Measurements from ENCODE around the gene INF2. TPM values are rescaled to one million over a fixed set of nuclear protein-coding genes. Genes with fewer than 3 reads are reported as not detected.

Gene INF2
- total RNA-seq, 2 experiments from 2014 or later: 66.7 to 71.5 TPM

DNA sequence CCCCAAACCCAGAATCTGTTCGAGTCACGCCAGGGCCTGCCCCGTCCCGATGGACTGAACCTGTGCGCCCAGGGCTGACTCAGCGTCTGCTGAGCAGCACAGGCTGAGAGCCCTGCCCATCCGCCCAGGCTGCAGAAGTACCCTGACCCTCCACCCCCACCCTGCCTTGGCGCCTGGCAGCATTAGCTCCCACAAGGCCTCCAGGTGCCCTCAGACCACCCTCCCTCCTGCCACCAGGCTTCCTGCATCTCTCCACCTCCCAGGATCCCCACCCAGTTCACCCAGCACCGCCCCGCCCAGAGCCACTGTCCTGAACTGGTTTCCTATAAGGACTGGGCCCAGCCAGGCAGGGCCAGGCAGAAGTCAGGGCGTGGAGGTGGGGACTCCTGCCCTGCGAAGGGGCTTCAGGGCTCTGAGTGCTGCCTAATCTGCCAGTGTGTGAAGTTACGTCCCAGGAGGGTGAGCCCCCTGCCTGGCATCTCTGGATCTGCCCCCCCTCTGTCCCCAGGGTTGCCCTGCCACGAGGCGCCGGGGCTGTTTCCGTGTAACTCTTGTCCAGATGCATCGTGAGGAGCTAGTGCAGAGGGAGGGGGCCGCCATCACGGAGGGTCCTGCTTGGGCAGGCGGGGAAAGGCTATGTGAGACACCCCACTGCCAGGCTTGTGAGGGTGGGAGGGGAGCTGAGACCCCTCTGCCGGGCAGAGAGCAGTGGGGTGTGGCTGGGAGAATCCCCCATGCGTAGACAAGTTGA lies 43.7 kb downstream of the INF2 start:
- Mint-ChIP-seq H3K27ac (no peak overlapping the region), H3K4me1 (ENCODE audit: low read depth) (no peaks in the 10 kb centered on the region), H3K4me3 (no peak overlapping the region), H3K9me3 (no peaks in the 10 kb centered on the region), H3K36me3 (no peaks in the 10 kb centered on the region), H3K27me3 (no peaks in the 10 kb centered on the region)
- CTCF ChIA-PET: interaction anchor here (1.1 kb wide), 1 partner anchor 10 kb away, joined by 3 read pairs; the partner anchor contains the start of gene ADSS1
- POLR2A ChIA-PET: no interaction called here
- intact Hi-C loops (cut with micrococcal nuclease): no loop called here
- DNase-seq: no peak

DNA sequence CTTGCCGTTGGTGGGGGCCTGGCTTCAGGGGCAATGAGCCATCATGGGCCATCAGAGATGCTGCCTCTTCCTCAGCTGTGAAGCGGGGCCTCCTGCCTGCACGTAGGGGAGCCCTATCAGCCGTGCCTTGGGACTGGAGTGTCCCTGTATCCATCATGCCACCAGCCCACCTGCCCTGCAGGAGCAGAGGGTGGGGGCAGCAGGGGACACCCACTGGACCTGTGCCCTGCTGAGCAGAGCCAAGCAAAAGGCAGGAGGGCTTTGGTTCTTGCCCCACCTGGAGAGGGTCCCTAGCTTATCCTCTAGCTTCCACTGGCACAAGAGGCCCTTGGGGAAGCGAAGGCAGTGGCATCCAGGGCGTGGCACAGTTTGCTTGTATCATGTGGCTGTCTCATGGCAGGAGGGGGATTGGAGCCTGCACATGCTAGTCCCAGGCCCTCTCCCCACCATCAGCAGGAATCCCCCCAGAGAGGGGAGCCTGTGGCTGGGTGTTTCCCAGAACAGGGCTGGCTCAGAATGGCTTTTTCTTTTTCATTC lies 44.7 kb downstream of the INF2 start:
- Mint-ChIP-seq H3K4me1 (ENCODE audit: low read depth) (no peaks in the 10 kb centered on the region), H3K9me3 (no peaks in the 10 kb centered on the region), H3K27me3 (no peaks in the 10 kb centered on the region), H3K4me3 (no peak overlapping the region), H3K27ac (no peak overlapping the region), H3K36me3 (no peaks in the 10 kb centered on the region)
- ChIA-PET POLR2A (no interaction called here), CTCF (interaction anchor here (1.1 kb wide), 1 partner anchor 11 kb away, joined by 3 read pairs; the partner anchor contains the start of gene ADSS1)
- DNase-seq: no peak
- intact Hi-C loops (cut with micrococcal nuclease): no loop called here

DNA sequence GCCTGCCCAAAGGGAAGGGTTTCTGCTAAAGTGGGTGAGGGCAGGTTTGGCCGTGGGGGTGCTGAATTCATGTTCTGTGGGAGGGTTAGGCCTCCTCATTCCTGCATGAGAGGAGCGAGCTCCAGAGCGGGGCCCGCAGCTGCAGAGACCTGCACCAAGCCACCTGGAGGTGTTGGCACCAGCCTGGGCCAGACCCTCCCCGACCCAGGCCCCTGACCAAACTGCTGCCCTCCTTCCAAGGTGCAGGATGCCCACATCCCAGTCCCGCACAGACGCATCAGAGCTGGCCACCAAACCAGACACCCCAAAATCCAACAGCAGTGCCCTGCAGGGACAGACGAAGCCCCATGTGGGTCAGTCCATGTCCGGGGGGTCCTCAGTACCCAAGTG lies 45.2 kb downstream of the INF2 start:
- Mint-ChIP-seq H3K4me1 (ENCODE audit: low read depth) (no peaks in the 10 kb centered on the region), H3K4me3 (no peak overlapping the region), H3K27ac (no peak overlapping the region), H3K9me3 (no peaks in the 10 kb centered on the region), H3K36me3 (no peaks in the 10 kb centered on the region), H3K27me3 (no peaks in the 10 kb centered on the region)
- DNase-seq: no peak
- CTCF ChIA-PET: interaction anchor here (1.1 kb wide), 1 partner anchor 11 kb away, joined by 3 read pairs; the partner anchor contains the start of gene ADSS1
- POLR2A ChIA-PET: no interaction called here
- intact Hi-C loops (cut with micrococcal nuclease): no loop called here

DNA sequence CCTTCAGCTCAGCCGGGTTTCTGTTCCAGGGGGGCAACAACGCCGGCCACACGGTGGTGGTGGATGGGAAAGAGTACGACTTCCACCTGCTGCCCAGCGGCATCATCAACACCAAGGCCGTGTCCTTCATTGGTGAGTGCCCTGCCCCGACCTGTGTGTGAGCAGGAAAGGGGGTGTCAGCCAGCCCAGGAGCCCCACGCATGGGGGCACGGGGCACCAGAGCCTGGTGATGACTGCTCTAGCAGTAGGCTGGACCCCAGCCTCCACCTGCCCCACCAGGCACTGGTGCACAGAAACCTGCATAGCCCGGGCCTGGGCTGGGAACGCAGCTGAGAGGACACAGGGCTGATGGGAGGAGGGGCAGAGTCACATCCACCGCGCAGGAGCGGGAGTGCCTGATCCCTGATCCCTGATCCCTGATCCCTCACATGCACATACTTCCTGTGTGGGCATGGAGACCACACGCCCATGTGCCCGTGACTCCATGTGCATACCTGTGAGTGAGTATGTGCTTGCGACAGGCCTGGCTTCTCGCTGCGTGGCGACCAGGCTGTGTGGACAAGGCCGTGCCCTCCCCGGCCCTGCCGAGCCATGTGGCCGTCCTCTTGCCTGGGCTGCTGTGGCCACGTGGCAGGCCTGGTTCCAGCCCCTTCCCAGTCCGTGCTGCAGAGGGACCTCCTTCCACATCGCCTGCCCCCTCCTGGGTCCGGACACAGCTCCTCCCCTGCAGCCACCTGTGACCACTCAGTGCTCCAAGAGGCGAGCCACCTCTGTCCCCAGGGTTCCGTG lies 45.8 kb downstream of the INF2 start:
- Mint-ChIP-seq H3K27ac (no peak overlapping the region), H3K36me3 (no peaks in the 10 kb centered on the region), H3K4me1 (ENCODE audit: low read depth) (no peaks in the 10 kb centered on the region), H3K4me3 (no peak overlapping the region), H3K9me3 (no peaks in the 10 kb centered on the region), H3K27me3 (no peaks in the 10 kb centered on the region)
- POLR2A ChIA-PET: no interaction called here
- intact Hi-C loops (cut with micrococcal nuclease): no loop called here
- no peak for DNase-seq
- CTCF ChIA-PET: no interaction called here

DNA sequence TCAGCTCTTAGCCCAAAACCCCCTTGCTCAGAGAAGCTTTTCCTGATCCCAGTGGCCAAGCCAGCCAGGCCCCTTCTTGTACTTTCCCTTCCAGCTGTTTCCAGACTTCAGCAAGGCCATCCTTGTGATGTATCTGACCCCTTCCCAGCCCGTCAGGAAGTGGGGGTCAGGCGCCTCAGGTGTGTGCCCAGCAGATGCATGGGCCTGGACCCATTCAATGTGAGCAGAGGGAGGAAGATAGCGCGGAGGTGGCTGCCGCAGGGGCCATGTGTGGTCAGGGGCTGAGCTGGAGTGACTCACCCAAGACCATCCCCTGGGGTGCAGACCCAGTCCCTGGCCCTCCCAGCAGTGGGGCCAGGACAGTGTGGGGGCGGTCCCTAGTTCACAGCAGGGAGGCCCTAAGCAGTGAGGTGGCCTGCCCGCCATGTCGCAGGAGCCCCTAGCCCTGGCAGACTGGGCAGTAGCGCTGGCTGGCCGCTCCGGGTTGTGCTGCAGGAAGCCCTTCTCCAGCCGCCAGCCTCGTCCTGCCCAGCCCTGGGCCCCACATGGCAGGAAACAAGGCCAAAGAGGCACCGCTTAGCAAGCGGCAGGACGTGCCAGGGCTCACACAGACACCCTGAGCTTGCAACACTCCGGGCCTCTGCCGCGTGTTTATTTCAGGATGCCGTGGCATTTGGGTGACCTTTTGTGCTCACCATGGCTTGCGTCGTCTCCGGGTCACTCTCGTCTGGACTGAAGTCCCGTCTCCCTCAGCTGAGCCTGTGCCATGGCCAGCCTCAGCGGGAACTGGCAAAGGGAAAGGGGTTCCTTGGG lies 46.6 kb downstream of the INF2 start:
- intact Hi-C loops (cut with micrococcal nuclease): no loop called here
- H3K27ac Mint-ChIP-seq: no peak overlapping the region
- H3K4me3 Mint-ChIP-seq: no peak overlapping the region
- H3K36me3 Mint-ChIP-seq: no peaks in the 10 kb centered on the region
- DNase-seq: no peak
- POLR2A ChIA-PET: no interaction called here
- no peaks in the 10 kb centered on the region for H3K27me3 Mint-ChIP-seq
- CTCF ChIA-PET: no interaction called here
- H3K9me3 Mint-ChIP-seq: no peaks in the 10 kb centered on the region
- H3K4me1 Mint-ChIP-seq (ENCODE audit: low read depth): no peaks in the 10 kb centered on the region

DNA sequence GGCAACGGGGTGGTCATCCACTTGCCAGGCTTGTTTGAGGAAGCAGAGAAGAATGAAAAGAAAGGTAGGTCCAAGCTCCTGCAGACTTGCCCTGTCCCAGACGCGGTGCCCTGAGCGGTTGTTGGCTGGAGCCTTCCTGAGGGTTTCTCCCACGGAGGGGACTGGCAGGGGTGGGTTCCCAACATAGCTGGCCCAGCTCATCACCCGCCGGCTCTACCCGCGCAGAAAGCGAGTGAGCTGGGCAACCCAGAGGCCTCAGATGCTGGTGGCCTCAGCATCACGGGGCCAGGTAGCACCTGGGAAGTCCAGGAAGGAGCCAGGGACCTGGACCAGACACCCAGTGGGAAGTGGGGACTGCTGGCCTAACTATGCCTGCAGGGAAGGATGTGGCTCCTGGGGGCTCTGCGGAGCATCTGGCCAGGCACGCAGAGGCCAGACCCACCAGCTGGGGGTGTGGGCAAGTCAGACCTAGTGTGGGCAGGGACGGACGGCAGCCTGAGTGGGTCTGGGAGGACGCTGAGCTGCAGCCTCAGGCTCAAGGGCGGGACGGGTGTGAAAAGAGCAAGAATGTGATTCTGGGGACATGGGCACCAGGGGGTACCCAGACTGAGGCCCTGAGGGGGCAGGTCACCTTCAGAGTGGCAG lies 49.1 kb downstream of the INF2 start:
- H3K27ac Mint-ChIP-seq: no peak overlapping the region
- H3K4me1 Mint-ChIP-seq (ENCODE audit: low read depth): no peaks in the 10 kb centered on the region
- no peak overlapping the region for H3K4me3 Mint-ChIP-seq
- no peaks in the 10 kb centered on the region for H3K9me3 Mint-ChIP-seq
- POLR2A ChIA-PET: no interaction called here
- H3K36me3 Mint-ChIP-seq: no peaks in the 10 kb centered on the region
- CTCF ChIA-PET: interaction anchor here (1.0 kb wide), 1 partner anchor 87 kb away, joined by 3 read pairs; no protein-coding TSS in a partner anchor
- intact Hi-C loops (cut with micrococcal nuclease): no loop called here
- no peaks in the 10 kb centered on the region for H3K27me3 Mint-ChIP-seq
- DNase-seq: no peak

DNA sequence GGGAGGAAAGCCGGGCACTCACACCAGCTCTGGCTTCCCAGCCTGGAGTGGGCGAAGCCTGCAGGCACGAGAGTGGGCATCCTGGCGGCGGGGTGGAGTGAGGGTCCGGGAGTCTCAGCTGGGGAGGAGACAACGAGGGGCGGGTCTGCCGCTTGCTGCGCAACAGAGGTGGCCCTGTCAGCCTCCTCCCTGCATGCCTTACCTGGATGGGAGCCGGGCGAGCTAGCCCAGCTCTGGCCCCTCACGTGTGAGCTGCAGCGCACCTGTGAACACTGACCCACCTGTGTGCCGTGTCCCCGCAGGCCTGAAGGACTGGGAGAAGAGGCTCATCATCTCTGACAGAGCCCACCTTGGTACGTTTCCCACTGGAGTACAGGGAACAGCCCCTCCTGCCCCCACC lies 49.6 kb downstream of the INF2 start:
- Mint-ChIP-seq H3K36me3 (no peaks in the 10 kb centered on the region), H3K4me3 (no peak overlapping the region), H3K27me3 (no peaks in the 10 kb centered on the region), H3K4me1 (ENCODE audit: low read depth) (no peaks in the 10 kb centered on the region), H3K27ac (no peak overlapping the region), H3K9me3 (no peaks in the 10 kb centered on the region)
- POLR2A ChIA-PET: no interaction called here
- DNase-seq: no peak
- intact Hi-C loops (cut with micrococcal nuclease): no loop called here
- CTCF ChIA-PET: no interaction called here

DNA sequence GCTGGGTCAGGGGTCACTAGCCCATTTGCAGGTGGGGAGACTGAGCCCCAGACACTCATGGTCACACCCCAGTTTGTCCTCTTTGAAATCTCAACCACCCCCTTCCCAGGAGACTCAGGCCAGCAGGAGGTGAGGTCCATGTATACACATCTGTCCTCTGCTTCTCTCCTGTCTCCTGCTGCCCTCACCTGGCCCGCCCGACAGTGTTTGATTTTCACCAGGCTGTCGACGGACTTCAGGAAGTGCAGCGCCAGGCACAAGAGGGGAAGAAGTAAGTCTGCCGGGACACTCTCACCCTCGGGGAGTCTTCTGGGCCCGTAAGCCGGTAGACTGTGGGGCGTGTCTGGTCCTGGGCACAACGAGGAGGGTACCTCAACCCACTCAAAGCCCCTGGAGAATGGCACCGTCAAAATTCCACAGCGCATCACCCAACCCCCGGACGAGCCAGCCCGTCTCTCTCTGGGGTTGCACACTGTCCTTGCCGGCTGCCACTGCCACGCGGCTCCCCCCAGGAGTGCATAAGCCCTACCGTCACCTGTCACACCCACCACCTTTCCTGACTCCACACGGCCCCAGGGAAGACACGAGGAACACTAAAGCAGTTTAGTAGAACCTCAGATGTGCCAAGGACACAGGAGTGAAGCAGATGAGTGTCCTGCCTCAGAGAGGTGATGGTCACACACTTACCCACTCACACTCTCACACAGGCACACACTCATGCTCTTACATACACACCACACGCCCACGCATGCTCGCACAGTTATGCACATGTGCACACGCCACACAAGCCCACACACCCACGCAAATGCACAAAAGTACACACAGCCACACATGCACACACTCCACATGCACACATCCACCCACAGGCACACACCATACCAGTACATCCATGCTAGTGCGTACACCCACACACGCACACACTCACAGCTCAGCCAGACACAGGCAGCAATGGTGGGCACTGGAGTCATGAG lies 50.4 kb downstream of the INF2 start:
- CTCF ChIA-PET: no interaction called here

DNA sequence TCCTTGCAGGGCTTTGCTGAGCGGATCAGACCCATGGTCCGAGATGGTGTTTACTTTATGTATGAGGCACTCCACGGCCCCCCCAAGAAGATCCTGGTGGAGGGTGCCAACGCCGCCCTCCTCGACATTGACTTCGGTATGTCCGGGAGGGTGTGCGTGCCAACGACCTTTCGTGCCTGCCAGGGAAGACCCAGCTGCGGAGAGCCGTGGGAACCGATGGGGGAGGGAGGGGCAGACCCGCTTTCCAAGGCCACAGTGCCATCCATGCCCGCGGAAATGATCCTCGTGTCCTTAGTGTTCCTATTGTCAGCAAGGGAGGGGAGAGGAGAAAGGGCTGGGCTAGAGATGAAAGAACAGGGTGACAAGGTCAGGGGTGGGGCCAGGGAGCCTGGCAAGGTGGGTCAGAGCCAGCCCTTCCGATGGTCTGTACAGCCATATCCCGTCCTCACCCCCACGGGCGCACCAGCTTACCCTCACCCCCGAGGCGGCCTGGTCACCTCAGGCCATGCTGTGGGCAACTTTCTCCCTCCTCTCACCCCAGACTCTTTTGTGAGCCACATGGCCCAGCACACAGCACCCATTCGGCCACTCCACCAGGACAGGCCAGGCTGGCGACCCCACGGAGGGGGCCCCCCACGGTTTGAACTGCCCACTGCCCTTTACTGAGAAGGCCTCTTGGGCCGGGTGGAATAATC lies 51.8 kb downstream of the INF2 start:
- intact Hi-C loops (cut with micrococcal nuclease): no loop called here
- POLR2A ChIA-PET: no interaction called here

More for the DNA sequence above, 50.4 kb downstream of the INF2 start:
- H3K4me3 Mint-ChIP-seq: no peak overlapping the region
- H3K9me3 Mint-ChIP-seq: no peaks in the 10 kb centered on the region
- POLR2A ChIA-PET: no interaction called here
- H3K4me1 Mint-ChIP-seq (ENCODE audit: low read depth): no peaks in the 10 kb centered on the region
- no peaks in the 10 kb centered on the region for H3K36me3 Mint-ChIP-seq
- intact Hi-C loops (cut with micrococcal nuclease): no loop called here
- H3K27ac Mint-ChIP-seq: no peak overlapping the region
- H3K27me3 Mint-ChIP-seq: no peaks in the 10 kb centered on the region
- DNase-seq: no peak

DNA sequence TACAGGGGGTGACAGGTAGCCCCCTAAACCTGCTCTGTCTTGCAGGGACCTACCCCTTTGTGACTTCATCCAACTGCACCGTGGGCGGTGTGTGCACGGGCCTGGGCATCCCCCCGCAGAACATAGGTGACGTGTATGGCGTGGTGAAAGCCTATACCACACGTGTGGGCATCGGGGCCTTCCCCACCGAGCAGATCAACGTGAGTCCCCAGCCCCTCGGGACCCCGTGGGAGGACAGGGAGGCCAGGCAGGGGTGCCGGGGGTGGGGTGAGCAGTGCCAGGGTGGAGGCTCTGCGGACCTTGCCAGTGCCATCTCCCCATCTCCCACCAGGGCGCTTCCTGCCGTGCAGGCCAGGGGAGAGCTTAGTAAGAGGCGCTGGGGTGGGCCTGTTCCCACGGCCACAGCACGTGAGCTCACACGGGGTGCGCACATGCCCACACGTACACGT lies 52.4 kb downstream of the INF2 start:
- Mint-ChIP-seq H3K27ac (no peak overlapping the region), H3K9me3 (no peaks in the 10 kb centered on the region), H3K4me3 (no peak overlapping the region), H3K36me3 (no peaks in the 10 kb centered on the region), H3K27me3 (no peaks in the 10 kb centered on the region), H3K4me1 (ENCODE audit: low read depth) (peaks cover 16% of the 10 kb centered on the region)
- CTCF ChIA-PET: interaction anchor here (0.6 kb wide), 1 partner anchor 39 kb away, joined by 3 read pairs; no protein-coding TSS in a partner anchor
- intact Hi-C loops (cut with micrococcal nuclease): no loop called here
- no peak for DNase-seq
- POLR2A ChIA-PET: no interaction called here

More for the DNA sequence above, 51.8 kb downstream of the INF2 start:
- peaks cover 11% of the 10 kb centered on the region for H3K4me1 Mint-ChIP-seq (ENCODE audit: low read depth)
- H3K27ac Mint-ChIP-seq: no peak overlapping the region
- H3K4me3 Mint-ChIP-seq: no peak overlapping the region
- CTCF ChIA-PET: interaction anchor here (0.6 kb wide), 1 partner anchor 39 kb away, joined by 3 read pairs; no protein-coding TSS in a partner anchor
- H3K27me3 Mint-ChIP-seq: no peaks in the 10 kb centered on the region
- no peak for DNase-seq
- H3K9me3 Mint-ChIP-seq: no peaks in the 10 kb centered on the region
- no peaks in the 10 kb centered on the region for H3K36me3 Mint-ChIP-seq

Measured in activated CD4-positive, alpha-beta memory T cell treated with anti-CD3 and anti-CD28 coated beads for 36 hours (primary cell).